ENCODE results near the gene ZNF92. TPM values are rescaled to one million over a fixed set of nuclear protein-coding genes. Genes with fewer than 3 reads are reported as not detected.

ZNF92 gene
- total RNA-seq, 2 donors from 2014 or later: 13.5 to 14.9 TPM

- no peak overlapping the region for H3K27ac Mint-ChIP-seq
- ATAC-seq: peak in 1 of 2 donors; percentile 58
- H3K9me3 Mint-ChIP-seq: peaks cover 5 to 6% of the 10 kb centered on the region in 2 donors
- peaks cover 0 to 5% of the 10 kb centered on the region in 2 donors for H3K36me3 Mint-ChIP-seq
- DNase-seq (ENCODE audit: low spot score in 2 of 2): no peak
These were observed 75.3 kb downstream of the ZNF92 start for GRCh38 chr7:65448816-65449504.

GRCh38 chr7:65449505-65449852 lies 75.8 kb downstream of the ZNF92 start:
- peaks cover 0 to 5% of the 10 kb centered on the region in 2 donors for H3K36me3 Mint-ChIP-seq
- ATAC-seq (no peak), DNase-seq (ENCODE audit: low spot score in 2 of 2) (no peak)
- no peak overlapping the region for H3K27ac Mint-ChIP-seq
- peaks cover 5 to 6% of the 10 kb centered on the region in 2 donors for H3K9me3 Mint-ChIP-seq
